AG10803 (cell line): ENCODE measurements around the gene RASSF10.

ENCODE experiments used
- DNase-seq: peaks from one replicate; pipeline ENCODE4 v3.0.0; 2010; ENCODE audit warnings: low read depth
- H3K4me3 ChIP-seq: 2 replicates; pipeline ENCODE4 v1.5.1; 2011; ENCODE audit warnings: mild to moderate bottlenecking, low read length, control low read depth
- CTCF ChIP-seq: conservative IDR thresholded peaks from 2 replicates; pipeline ENCODE4 v1.5.1; 2011; ENCODE audit warnings: mild to moderate bottlenecking, low read length, control low read depth, inconsistent platforms

Gene RASSF10

GRCh38 chr11:13000116-13000515 lies 9.0 kb upstream of the RASSF10 start:
- H3K4me3 ChIP-seq: no peak overlapping the region
- no peak for TF ChIP-seq CTCF
- no peak for DNase-seq

GRCh38 chr11:13000721-13001120 lies 8.4 kb upstream of the RASSF10 start:
- no peak overlapping the region for H3K4me3 ChIP-seq
- TF ChIP-seq CTCF: no peak
- DNase-seq: no peak

GRCh38 chr11:13003736-13004493 lies 5.2 kb upstream of the RASSF10 start:
- no peak for DNase-seq
- no peak for TF ChIP-seq CTCF
- no peak overlapping the region for H3K4me3 ChIP-seq

- no peak overlapping the region for H3K4me3 ChIP-seq
- no peak for DNase-seq
- no peak for TF ChIP-seq CTCF
Measured at GRCh38 chr11:13007182-13008060, 1.7 kb upstream of the RASSF10 start.

GRCh38 chr11:13008061-13008435 lies 1.1 kb upstream of the RASSF10 start:
- DNase-seq: no peak
- H3K4me3 ChIP-seq: no peak overlapping the region
- TF ChIP-seq CTCF: no peak

GRCh38 chr11:13009476-13009920 lies 382 bp downstream of the RASSF10 start:
- no peak for TF ChIP-seq CTCF
- H3K4me3 ChIP-seq: no peak overlapping the region; the same call in 1 of the 2 replicates
- no peak for DNase-seq
